MM.1S (cell line): ENCODE data around the gene CTCF.

Experiments
- DNase-seq: peaks from one replicate; pipeline ENCODE4 v3.0.0-alpha.2; 2015
- H2AFZ ChIP-seq: fragments of 300-600 bp; sonication (generic); 2 replicates; pipeline ENCODE4 v1.6.0; 2016; ENCODE audit warnings: antibody characterized with exemption, low read length
- H3F3A ChIP-seq: fragments of 300-600 bp; sonication (generic); 2 replicates; pipeline ENCODE4 v1.6.1; 2016; ENCODE audit warnings: mild to moderate bottlenecking, antibody characterized with exemption, low read length, moderate library complexity, mixed read lengths; ENCODE audit not compliant: insufficient read depth
- H3K27ac ChIP-seq: fragments of 300-600 bp; sonication (generic); 2 replicates; pipeline ENCODE4 v1.5.1; 2016; ENCODE audit warnings: mild to moderate bottlenecking, low read length
- H3K27me3 ChIP-seq: fragments of 300-600 bp; sonication (generic); replicated peaks from 2 replicates; pipeline ENCODE4 v1.6.0; 2016; ENCODE audit warnings: low read length; ENCODE audit not compliant: insufficient read depth
- H3K36me3 ChIP-seq: fragments of 300-600 bp; sonication (generic); replicated peaks from 2 replicates; pipeline ENCODE4 v1.6.1; 2016; ENCODE audit warnings: mild to moderate bottlenecking, low read length, mixed read lengths; ENCODE audit not compliant: insufficient read depth
- H3K4me1 ChIP-seq: fragments of 300-600 bp; sonication (generic); 2 replicates; pipeline ENCODE4 v1.6.1; 2016; ENCODE audit warnings: low read length, mixed read lengths
- H3K4me2 ChIP-seq: fragments of 300-600 bp; sonication (generic); 2 replicates; pipeline ENCODE4 v1.6.0; 2016; ENCODE audit warnings: low read depth, low read length
- H3K4me3 ChIP-seq: fragments of 300-600 bp; sonication (generic); 2 replicates; pipeline ENCODE4 v1.5.1; 2016; ENCODE audit warnings: low read length, mixed read lengths
- H3K79me2 ChIP-seq: fragments of 300-600 bp; sonication (generic); 2 replicates; pipeline ENCODE4 v1.6.1; 2016; ENCODE audit warnings: mixed run types, low read length, mixed read lengths
- H3K9ac ChIP-seq: fragments of 300-600 bp; sonication (generic); 2 replicates; pipeline ENCODE4 v1.6.1; 2016; ENCODE audit warnings: low read length, mixed read lengths
- H3K9me2 ChIP-seq: fragments of 300-600 bp; sonication (generic); replicated peaks from 2 replicates; pipeline ENCODE4 v1.6.1; 2016; ENCODE audit warnings: mild to moderate bottlenecking, low read length, mixed read lengths; ENCODE audit not compliant: insufficient read depth
- H3K9me3 ChIP-seq: fragments of 300-600 bp; sonication (generic); replicated peaks from 2 replicates; pipeline ENCODE4 v1.6.1; 2016; ENCODE audit warnings: mild to moderate bottlenecking, low read length, mixed read lengths; ENCODE audit not compliant: insufficient read depth
- H4K20me1 ChIP-seq: fragments of 300-600 bp; sonication (generic); 2 replicates; pipeline ENCODE4 v1.6.1; 2016; ENCODE audit warnings: mild to moderate bottlenecking, low read length, moderate library complexity, mixed read lengths; ENCODE audit not compliant: insufficient read depth
- CTCF ChIP-seq: fragments of 300-600 bp; sonication (generic); IDR thresholded peaks from 2 replicates; pipeline ENCODE4 v1.5.1; 2016; ENCODE audit warnings: antibody characterized with exemption, low read length, mixed read lengths
- EZH2 ChIP-seq: fragments of 300-600 bp; sonication (generic); optimal IDR thresholded peaks from 2 replicates; pipeline ENCODE3; 2017; ENCODE audit warnings: low read depth, mild to moderate bottlenecking, antibody characterized with exemption, low read length, mixed read lengths
- EZH2phosphoT487 ChIP-seq: fragments of 300-600 bp; sonication (generic); IDR thresholded peaks from 2 replicates; pipeline ENCODE4 v1.6.1; 2018; ENCODE audit warnings: antibody characterized with exemption, low read length

Gene CTCF

GRCh38 chr16:67641779-67642708 is 79.7 kb downstream of the CTCF start:
- Histone ChIP-seq H3F3A (no peaks in the 10 kb centered on the region), H3K4me2 (no peak overlapping the region), H4K20me1 (no peaks in the 10 kb centered on the region), H3K27ac (no peak overlapping the region), H3K9me2 (no peaks in the 10 kb centered on the region), H3K36me3 (peaks cover 6% of the 10 kb centered on the region; the same call in 1 of the 2 replicates), H2AFZ (no peak overlapping the region), H3K4me1 (peaks cover 8% of the 10 kb centered on the region), H3K27me3 (no peaks in the 10 kb centered on the region), H3K9me3 (no peaks in the 10 kb centered on the region), H3K9ac (no peak overlapping the region), H3K79me2 (peaks cover 22% of the 10 kb centered on the region), H3K4me3 (no peak overlapping the region)
- TF ChIP-seq CTCF (no peak), EZH2phosphoT487 (no peak), EZH2 (no peak)
- no peak for DNase-seq

- peaks cover 8% of the 10 kb centered on the region for H3K4me1 ChIP-seq
- H3F3A ChIP-seq = no peaks in the 10 kb centered on the region
- no peak for DNase-seq
- peak overlapping the region; percentile 100; the same call in 1 of the 2 replicates for H3K4me2 ChIP-seq
- no peaks in the 10 kb centered on the region for H3K9me3 ChIP-seq
- no peak overlapping the region for H3K9ac ChIP-seq
- H3K36me3 ChIP-seq = peaks cover under 1% of the 10 kb centered on the region; the same call in 1 of the 2 replicates
- no peaks in the 10 kb centered on the region for H3K9me2 ChIP-seq
- H2AFZ ChIP-seq = no peak overlapping the region
- H3K27ac ChIP-seq = no peak overlapping the region
- no peaks in the 10 kb centered on the region for H4K20me1 ChIP-seq
- H3K27me3 ChIP-seq = no peaks in the 10 kb centered on the region
- no peak overlapping the region for H3K4me3 ChIP-seq
- H3K79me2 ChIP-seq = peaks cover 27% of the 10 kb centered on the region
- TF ChIP-seq EZH2phosphoT487 (no peak), CTCF (no peak), EZH2 (no peak)
These were observed 81.7 kb downstream of the CTCF start for GRCh38 chr16:67644038-67644437.

GRCh38 chr16:67645397-67646121 is 83.2 kb downstream of the CTCF start:
- peaks cover 8% of the 10 kb centered on the region for H3K4me1 ChIP-seq
- no peaks in the 10 kb centered on the region for H4K20me1 ChIP-seq
- peaks cover 30% of the 10 kb centered on the region for H3K79me2 ChIP-seq
- no peak for DNase-seq
- H3K4me3 ChIP-seq = peak overlapping the region; percentile 91
- no peak for TF ChIP-seq EZH2phosphoT487
- TF ChIP-seq EZH2 = no peak
- no peak for TF ChIP-seq CTCF
- no peaks in the 10 kb centered on the region for H3K9me2 ChIP-seq
- no peaks in the 10 kb centered on the region for H3K36me3 ChIP-seq
- H2AFZ ChIP-seq = peak overlapping the region; percentile 96
- peak overlapping the region; percentile 95 for H3K9ac ChIP-seq
- peak overlapping the region; percentile 100 for H3K4me2 ChIP-seq
- no peaks in the 10 kb centered on the region for H3F3A ChIP-seq
- H3K27me3 ChIP-seq = no peaks in the 10 kb centered on the region
- no peaks in the 10 kb centered on the region for H3K9me3 ChIP-seq
- H3K27ac ChIP-seq = peak overlapping the region; percentile 45; the same call in 1 of the 2 replicates
